Measurements from ENCODE around the gene GNA15.
"Not testable (repeated sequence)": the region's sequence is repeated elsewhere in the genome, so short reads cannot be mapped to it uniquely, and the experiment has no call there.

GNA15 gene

GRCh38 chr19:3192684-3193083 lies 56.9 kb downstream of the GNA15 start:
- no peak for DNase-seq

- DNase-seq = no peak
Observed at GRCh38 chr19:3193256-3194105, 57.6 kb downstream of the GNA15 start.

- no peak for DNase-seq
Observed at GRCh38 chr19:3194106-3195087, 58.6 kb downstream of the GNA15 start.

GRCh38 chr19:3196064-3196932 lies 60.5 kb downstream of the GNA15 start:
- no peak for DNase-seq

- no peak for DNase-seq
Observed at GRCh38 chr19:3196933-3197205, 61.0 kb downstream of the GNA15 start.

GRCh38 chr19:3198901-3199700 lies 63.3 kb downstream of the GNA15 start:
- DNase-seq = no peak

GRCh38 chr19:3201072-3201700 lies 65.4 kb downstream of the GNA15 start:
- no peak for DNase-seq

- no peak for DNase-seq
Observed at GRCh38 chr19:3201911-3202310, 66.1 kb downstream of the GNA15 start.

GRCh38 chr19:3202346-3202745 lies 66.5 kb downstream of the GNA15 start:
- DNase-seq = no peak

- DNase-seq = not testable (repeated sequence)
Observed at GRCh38 chr19:3202895-3203294, 67.1 kb downstream of the GNA15 start.

- no peak for DNase-seq
Observed at GRCh38 chr19:3203805-3204645, 68.2 kb downstream of the GNA15 start.

GRCh38 chr19:3204646-3205275 lies 68.9 kb downstream of the GNA15 start:
- DNase-seq = no peak

- no peak for DNase-seq
Observed at GRCh38 chr19:3206216-3206953, 70.6 kb downstream of the GNA15 start.

- DNase-seq = no peak
Observed at GRCh38 chr19:3207461-3208242, 71.8 kb downstream of the GNA15 start.

- DNase-seq = no peak
Observed at GRCh38 chr19:3208317-3209207, 72.7 kb downstream of the GNA15 start.

GRCh38 chr19:3210347-3211017 lies 74.6 kb downstream of the GNA15 start:
- DNase-seq = peak; percentile 75

- no peak for DNase-seq
Observed at GRCh38 chr19:3211191-3211590, 75.4 kb downstream of the GNA15 start.

Measured in CD4-positive, alpha-beta T cell treated with Interleukin-6 for 4 hours (primary cell).